ENCODE measurements around the gene TRIM71.
"Not testable (repeated sequence)": the region's sequence is repeated elsewhere in the genome, so short reads cannot be mapped to it uniquely, and the experiment has no call there.

The TRIM71 gene

GRCh38 chr3:32940726-32941125 lies 122.9 kb downstream of the TRIM71 start:
- DNase-seq: no peak

DNA sequence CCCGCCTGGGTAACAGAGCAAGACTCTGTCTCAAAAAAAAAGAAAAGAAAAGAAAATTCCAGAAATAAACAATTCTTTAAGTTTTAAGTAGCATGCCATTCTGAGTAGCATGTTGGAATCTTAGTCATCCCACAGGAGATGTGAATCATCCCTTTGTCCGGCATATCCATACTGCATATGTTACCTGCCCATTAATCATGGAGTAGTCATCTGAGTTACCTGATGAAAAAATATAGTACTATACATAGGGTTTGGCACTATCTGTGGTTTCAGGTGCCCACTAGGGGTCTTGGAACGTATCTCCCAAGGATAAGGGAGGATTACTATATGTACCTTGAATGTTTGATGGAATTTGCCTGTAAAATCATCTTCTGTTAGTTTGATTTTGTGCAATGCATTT lies 127.3 kb downstream of the TRIM71 start:
- no peak for DNase-seq

GRCh38 chr3:32945598-32945997 lies 127.8 kb downstream of the TRIM71 start:
- not testable (repeated sequence) for DNase-seq

GRCh38 chr3:32946973-32947788 lies 129.4 kb downstream of the TRIM71 start:
- no peak for DNase-seq

Measured in inflammatory macrophage (primary cell).